Stimulated activated naive B cell treated with anti-CD40 and anti-IgM and Interleukin-4, amounts not matched to agents 10 μg/mL and 1 μg/mL and 100 μg/mL, for 72 hours (primary cell): Measurements from ENCODE around the gene PLA2G2F.

Experiments
- ATAC-seq, 2 donors: fragments of 150-1000 bp; cut with Tn5 transposase; replicated peaks; 2 replicates each; pipeline ENCODE4 v1.10.0; 2021; ENCODE audit warnings: moderate library complexity in 1 of 2
- DNase-seq: peaks from one replicate; pipeline ENCODE4 v3.0.0; 2021
- H3K27ac Mint-ChIP-seq: one replicate; pipeline ENCODE4 v1.8.0; 2022; ENCODE audit warnings: mild to moderate bottlenecking, mixed read lengths
- H3K27me3 Mint-ChIP-seq, 2 donors: one replicate each; pipeline ENCODE4 v1.8.0; 2022; ENCODE audit warnings: mixed read lengths in 2 of 2
- H3K36me3 Mint-ChIP-seq, 2 donors: one replicate each; pipeline ENCODE4 v1.8.0; 2022; ENCODE audit warnings: mixed read lengths in 2 of 2, mild to moderate bottlenecking in 1 of 2
- H3K4me1 Mint-ChIP-seq, 2 donors: one replicate each; pipeline ENCODE4 v1.8.0; 2022; ENCODE audit warnings: mixed read lengths in 2 of 2, mild to moderate bottlenecking in 1 of 2
- H3K4me3 Mint-ChIP-seq, 2 donors: one replicate each; pipeline ENCODE4 v1.8.0; 2022; ENCODE audit warnings: mild to moderate bottlenecking in 2 of 2, mixed read lengths in 2 of 2, moderate library complexity in 1 of 2
- H3K9me3 Mint-ChIP-seq, 2 donors: one replicate each; pipeline ENCODE4 v1.8.0; 2022; ENCODE audit warnings: mixed read lengths in 2 of 2, mild to moderate bottlenecking in 1 of 2

The PLA2G2F gene

DNA sequence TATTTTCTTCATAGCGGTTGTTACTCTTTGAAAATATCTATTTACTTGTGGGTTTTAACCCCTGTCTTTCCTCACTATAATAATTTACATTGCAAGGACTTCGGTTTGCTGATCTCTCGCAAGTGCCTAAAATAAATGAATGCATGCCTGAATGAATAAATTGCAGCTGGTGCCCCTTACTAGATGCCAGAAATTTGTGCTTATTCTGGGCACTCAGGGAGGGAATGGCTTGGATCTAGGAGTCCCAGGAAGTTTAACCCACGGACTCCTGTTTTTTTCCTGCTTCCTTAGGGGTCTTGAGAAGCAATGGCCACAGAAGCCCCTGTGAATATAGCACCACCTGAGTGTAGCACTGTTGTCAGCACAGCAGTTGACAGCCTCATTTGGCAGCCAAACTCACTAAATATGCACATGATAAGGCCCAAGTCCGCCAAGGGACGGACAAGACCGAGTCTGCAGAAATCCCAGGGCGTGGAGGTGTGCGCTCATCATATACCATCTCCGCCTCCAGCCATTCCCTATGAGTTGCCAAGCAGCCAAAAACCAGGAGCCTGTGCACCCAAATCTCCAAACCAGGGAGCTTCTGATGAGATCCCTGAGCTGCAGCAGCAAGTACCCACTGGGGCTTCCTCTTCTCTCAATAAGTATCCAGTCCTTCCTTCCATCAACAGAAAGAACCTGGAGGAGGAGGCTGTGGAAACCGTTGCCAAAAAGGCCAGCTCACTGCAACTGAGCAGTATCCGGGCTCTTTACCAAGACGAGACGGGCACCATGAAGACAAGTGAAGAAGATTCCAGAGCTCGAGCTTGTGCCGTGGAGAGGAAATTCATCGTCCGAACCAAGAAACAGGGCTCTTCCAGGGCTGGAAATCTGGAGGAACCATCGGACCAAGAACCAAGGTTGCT is 51.4 kb downstream of the PLA2G2F start:
- H3K27ac Mint-ChIP-seq: no peak overlapping the region
- peaks cover 38 to 53% of the 10 kb centered on the region in 2 donors for H3K27me3 Mint-ChIP-seq
- DNase-seq (no peak), ATAC-seq (no peak)
- no peak overlapping the region for H3K4me3 Mint-ChIP-seq
- no peaks in the 10 kb centered on the region for H3K36me3 Mint-ChIP-seq
- H3K4me1 Mint-ChIP-seq: peaks cover 12 to 21% of the 10 kb centered on the region in 2 donors
- no peaks in the 10 kb centered on the region for H3K9me3 Mint-ChIP-seq

DNA sequence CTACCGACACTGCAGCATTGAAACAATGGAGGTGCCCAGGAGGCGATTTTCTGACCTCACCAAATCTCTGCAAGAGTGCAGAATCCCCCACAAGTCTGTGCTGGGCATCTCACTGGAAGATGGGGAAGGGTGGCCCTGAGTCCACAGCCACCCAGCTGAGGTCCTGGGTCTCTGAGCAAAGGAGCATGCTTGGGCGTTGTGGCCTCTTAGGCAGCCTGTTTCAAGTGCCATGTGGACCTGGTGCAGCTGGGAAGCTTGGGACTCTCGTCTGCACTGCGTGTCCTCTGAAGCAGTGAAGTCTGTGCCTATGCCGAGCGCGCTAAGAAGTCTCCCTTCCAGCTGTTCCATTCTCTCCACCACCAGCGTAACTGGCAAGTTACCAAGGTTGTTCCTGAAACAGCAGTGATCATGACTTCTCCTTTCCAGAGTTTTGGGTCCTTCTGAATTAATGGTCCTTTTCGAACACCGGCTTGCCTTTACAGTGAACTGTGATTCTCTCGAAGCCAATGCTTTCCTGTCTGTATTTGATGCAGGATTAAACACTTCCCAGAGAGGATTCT is 52.2 kb downstream of the PLA2G2F start:
- Mint-ChIP-seq H3K9me3 (no peaks in the 10 kb centered on the region), H3K4me3 (no peak overlapping the region), H3K27ac (no peak overlapping the region), H3K36me3 (no peaks in the 10 kb centered on the region), H3K27me3 (peaks cover 39 to 59% of the 10 kb centered on the region in 2 donors), H3K4me1 (peaks cover 9 to 16% of the 10 kb centered on the region in 2 donors)
- no peak for DNase-seq
- ATAC-seq: no peak

GRCh38 chr1:20192364-20192763 is 53.2 kb downstream of the PLA2G2F start:
- Mint-ChIP-seq H3K4me1 (peaks cover 4 to 8% of the 10 kb centered on the region in 2 donors), H3K27ac (no peak overlapping the region), H3K9me3 (no peaks in the 10 kb centered on the region), H3K36me3 (no peaks in the 10 kb centered on the region), H3K4me3 (no peak overlapping the region), H3K27me3 (peaks cover 45 to 64% of the 10 kb centered on the region in 2 donors)
- ATAC-seq: no peak
- DNase-seq: no peak

GRCh38 chr1:20192871-20193411 is 53.8 kb downstream of the PLA2G2F start:
- H3K27me3 Mint-ChIP-seq: peaks cover 46 to 65% of the 10 kb centered on the region in 2 donors
- H3K9me3 Mint-ChIP-seq: no peaks in the 10 kb centered on the region
- H3K4me3 Mint-ChIP-seq: no peak overlapping the region
- H3K27ac Mint-ChIP-seq: no peak overlapping the region
- peaks cover 4 to 6% of the 10 kb centered on the region in 2 donors for H3K4me1 Mint-ChIP-seq
- no peak for ATAC-seq
- H3K36me3 Mint-ChIP-seq: no peaks in the 10 kb centered on the region
- DNase-seq: no peak

DNA sequence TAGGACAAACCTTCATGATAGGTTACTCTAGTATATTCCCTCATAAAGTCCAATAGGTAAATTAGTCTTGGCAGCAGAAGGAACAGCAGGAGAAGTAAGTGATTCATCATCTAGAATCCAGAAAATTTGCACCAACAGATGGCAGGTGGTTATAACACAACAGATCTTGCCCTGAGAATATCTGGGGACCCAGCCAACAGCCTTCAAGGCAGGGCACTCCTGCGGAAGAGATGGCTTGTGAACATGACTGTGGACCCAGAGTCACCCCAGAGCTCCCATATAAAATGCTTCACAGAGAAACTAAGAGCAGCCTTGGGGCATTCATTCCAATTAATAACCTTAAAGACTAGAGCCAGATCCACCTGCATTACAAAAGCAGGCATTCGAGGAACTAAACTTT is 55.1 kb downstream of the PLA2G2F start:
- H3K27ac Mint-ChIP-seq: no peak overlapping the region
- peaks cover 4 to 6% of the 10 kb centered on the region in 2 donors for H3K4me1 Mint-ChIP-seq
- ATAC-seq (no peak), DNase-seq (no peak)
- no peaks in the 10 kb centered on the region for H3K36me3 Mint-ChIP-seq
- peaks cover 34 to 57% of the 10 kb centered on the region in 2 donors for H3K27me3 Mint-ChIP-seq
- no peaks in the 10 kb centered on the region for H3K9me3 Mint-ChIP-seq
- H3K4me3 Mint-ChIP-seq: no peak overlapping the region

- peak; percentile 58 for DNase-seq
- Mint-ChIP-seq H3K27me3 (peaks cover 28 to 57% of the 10 kb centered on the region in 2 donors), H3K9me3 (no peaks in the 10 kb centered on the region), H3K27ac (no peak overlapping the region), H3K36me3 (no peaks in the 10 kb centered on the region), H3K4me3 (no peak overlapping the region), H3K4me1 (peaks cover 4 to 6% of the 10 kb centered on the region in 2 donors)
- peak; percentile 88 to 94 for ATAC-seq
These were observed 55.8 kb downstream of the PLA2G2F start for GRCh38 chr1:20194757-20195461.

DNA sequence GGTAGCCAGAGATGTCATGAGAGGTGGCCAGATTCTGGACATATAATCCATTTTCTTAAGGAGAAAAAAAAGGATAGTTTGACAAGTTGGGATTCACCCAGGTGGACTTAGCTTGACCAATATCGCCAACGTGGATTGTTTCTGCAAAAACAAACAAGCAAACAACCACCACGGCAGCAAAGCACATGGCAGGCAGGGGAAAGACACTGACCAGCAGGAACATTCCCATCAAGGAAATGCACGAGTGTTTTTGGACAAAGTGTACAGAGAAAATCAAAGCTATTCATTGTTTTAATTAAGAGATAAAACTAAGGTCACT is 56.3 kb downstream of the PLA2G2F start:
- peaks cover 4 to 6% of the 10 kb centered on the region in 2 donors for H3K4me1 Mint-ChIP-seq
- no peak overlapping the region for H3K27ac Mint-ChIP-seq

GRCh38 chr1:20197329-20197791 is 58.2 kb downstream of the PLA2G2F start:
- Mint-ChIP-seq H3K4me3 (no peak overlapping the region), H3K4me1 (peaks cover 4 to 6% of the 10 kb centered on the region in 2 donors), H3K27ac (no peak overlapping the region), H3K9me3 (no peaks in the 10 kb centered on the region), H3K27me3 (peaks cover 27 to 56% of the 10 kb centered on the region in 2 donors), H3K36me3 (no peaks in the 10 kb centered on the region)
- ATAC-seq: no peak
- no peak for DNase-seq

More for the DNA sequence above, 56.3 kb downstream of the PLA2G2F start:
- no peaks in the 10 kb centered on the region for H3K9me3 Mint-ChIP-seq
- H3K36me3 Mint-ChIP-seq: no peaks in the 10 kb centered on the region
- peaks cover 28 to 57% of the 10 kb centered on the region in 2 donors for H3K27me3 Mint-ChIP-seq
- H3K4me3 Mint-ChIP-seq: no peak overlapping the region
- no peak for DNase-seq
- ATAC-seq: no peak

GRCh38 chr1:20198296-20198695 is 59.2 kb downstream of the PLA2G2F start:
- ATAC-seq: no peak
- Mint-ChIP-seq H3K4me1 (peaks cover 4 to 6% of the 10 kb centered on the region in 2 donors), H3K27me3 (peaks cover 33 to 58% of the 10 kb centered on the region in 2 donors), H3K36me3 (no peaks in the 10 kb centered on the region), H3K27ac (no peak overlapping the region), H3K4me3 (no peak overlapping the region), H3K9me3 (no peaks in the 10 kb centered on the region)
- no peak for DNase-seq

GRCh38 chr1:20198918-20199317 is 59.8 kb downstream of the PLA2G2F start:
- DNase-seq (no peak), ATAC-seq (no peak)
- Mint-ChIP-seq H3K27ac (no peak overlapping the region), H3K27me3 (peaks cover 39 to 62% of the 10 kb centered on the region in 2 donors), H3K4me3 (no peak overlapping the region), H3K4me1 (peaks cover 4 to 6% of the 10 kb centered on the region in 2 donors), H3K9me3 (no peaks in the 10 kb centered on the region), H3K36me3 (no peaks in the 10 kb centered on the region)

- H3K36me3 Mint-ChIP-seq: no peaks in the 10 kb centered on the region
- H3K4me3 Mint-ChIP-seq: no peak overlapping the region
- H3K27ac Mint-ChIP-seq: no peak overlapping the region
- peaks cover 39 to 58% of the 10 kb centered on the region in 2 donors for H3K27me3 Mint-ChIP-seq
- peaks cover 4 to 6% of the 10 kb centered on the region in 2 donors for H3K4me1 Mint-ChIP-seq
- ATAC-seq (no peak), DNase-seq (no peak)
- H3K9me3 Mint-ChIP-seq: no peaks in the 10 kb centered on the region
These were observed 60.3 kb downstream of the PLA2G2F start for GRCh38 chr1:20199403-20199802.

DNA sequence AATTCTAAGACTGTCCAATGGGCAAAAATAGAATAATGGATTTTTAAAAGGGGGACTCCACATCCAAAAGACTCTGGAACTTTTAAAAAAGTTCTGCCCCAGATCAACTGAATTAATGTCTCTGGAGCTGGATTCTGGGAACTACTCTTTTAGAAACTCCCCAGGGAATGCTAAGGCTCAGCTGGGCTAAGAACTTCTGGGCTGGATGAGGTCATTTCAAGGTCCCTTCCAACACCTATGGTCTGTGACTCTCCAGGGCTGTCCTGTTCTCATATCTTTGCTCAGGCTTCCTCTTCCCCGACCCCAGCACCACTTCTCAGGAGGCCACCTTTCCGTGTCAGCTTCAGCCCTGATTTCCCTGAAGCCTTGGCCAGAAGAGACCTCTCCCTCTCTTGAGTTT is 60.7 kb downstream of the PLA2G2F start:
- DNase-seq (no peak), ATAC-seq (no peak)
- H3K4me3 Mint-ChIP-seq: no peak overlapping the region
- peaks cover 39 to 56% of the 10 kb centered on the region in 2 donors for H3K27me3 Mint-ChIP-seq
- H3K36me3 Mint-ChIP-seq: no peaks in the 10 kb centered on the region
- H3K27ac Mint-ChIP-seq: no peak overlapping the region
- H3K9me3 Mint-ChIP-seq: no peaks in the 10 kb centered on the region
- H3K4me1 Mint-ChIP-seq: peaks cover 4 to 6% of the 10 kb centered on the region in 2 donors
